GM23248 (cell line): ENCODE data around the gene SGF29. TPM values are rescaled to one million over a fixed set of nuclear protein-coding genes. Genes with fewer than 3 reads are reported as not detected.

Source experiments
- DNase-seq: peaks from one replicate; pipeline ENCODE4 v3.0.0-alpha.2; 2015
- H2AFZ ChIP-seq: fragments of 200-600 bp; sonication (generic); 2 replicates; pipeline ENCODE4 v1.6.1; 2016; ENCODE audit warnings: antibody characterized with exemption
- H3F3A ChIP-seq: fragments of 200-600 bp; sonication (generic); 2 replicates; pipeline ENCODE4 v1.6.1; 2016; ENCODE audit warnings: mild to moderate bottlenecking, antibody characterized with exemption, mixed run types; ENCODE audit not compliant: insufficient read depth
- H3K27ac ChIP-seq: fragments of 200-600 bp; sonication (generic); 2 replicates; pipeline ENCODE4 v1.5.1; 2016; ENCODE audit warnings: mild to moderate bottlenecking
- H3K27me3 ChIP-seq: fragments of 200-600 bp; sonication (generic); replicated peaks from 2 replicates; pipeline ENCODE4 v1.6.1; 2016; ENCODE audit warnings: mild to moderate bottlenecking; ENCODE audit not compliant: insufficient read depth
- H3K36me3 ChIP-seq: fragments of 200-600 bp; sonication (generic); 2 replicates; pipeline ENCODE4 v1.6.1; 2016; ENCODE audit warnings: low read depth, mild to moderate bottlenecking
- H3K4me1 ChIP-seq: fragments of 200-600 bp; sonication (generic); 2 replicates; pipeline ENCODE4 v1.6.1; 2016; ENCODE audit warnings: mild to moderate bottlenecking; ENCODE audit not compliant: insufficient read depth
- H3K4me2 ChIP-seq: fragments of 200-600 bp; sonication (generic); one replicate; pipeline ENCODE4 v1.6.1; 2016; ENCODE audit warnings: mild to moderate bottlenecking; ENCODE audit not compliant: unreplicated experiment
- H3K4me3 ChIP-seq: fragments of 200-600 bp; sonication (generic); 2 replicates; pipeline ENCODE4 v1.5.1; 2016; ENCODE audit warnings: mild to moderate bottlenecking
- H3K79me2 ChIP-seq: fragments of 200-600 bp; sonication (generic); 2 replicates; pipeline ENCODE4 v1.6.1; 2016; ENCODE audit warnings: mild to moderate bottlenecking; ENCODE audit not compliant: insufficient read depth
- H3K9ac ChIP-seq: fragments of 200-600 bp; sonication (generic); 2 replicates; pipeline ENCODE4 v1.6.1; 2016; ENCODE audit warnings: mild to moderate bottlenecking
- H3K9me2 ChIP-seq: fragments of 200-600 bp; sonication (generic); 2 replicates; pipeline ENCODE4 v1.6.1; 2016; ENCODE audit warnings: mixed run types, mild to moderate bottlenecking, moderate library complexity; ENCODE audit not compliant: insufficient read depth
- H3K9me3 ChIP-seq: fragments of 200-600 bp; sonication (generic); one replicate; pipeline ENCODE4 v1.6.1; 2017; ENCODE audit warnings: low read depth
- H4K20me1 ChIP-seq: fragments of 200-600 bp; sonication (generic); 2 replicates; pipeline ENCODE4 v1.6.0; 2016; ENCODE audit not compliant: insufficient read depth
- EZH2 ChIP-seq: fragments of 200-600 bp; sonication (generic); IDR thresholded peaks from 2 replicates; pipeline ENCODE4 v1.6.1; 2018; ENCODE audit warnings: antibody characterized with exemption, mild to moderate bottlenecking; ENCODE audit not compliant: insufficient read depth, poor library complexity, severe bottlenecking
- EZH2phosphoT487 ChIP-seq: fragments of 200-600 bp; sonication (generic); IDR thresholded peaks from 2 replicates; pipeline ENCODE4 v1.6.1; 2018; ENCODE audit warnings: antibody characterized with exemption, moderate library complexity, mild to moderate bottlenecking, low read depth; ENCODE audit not compliant: insufficient read depth
- WGBS, 2 experiments: methylation state at CpG; one replicate each; pipeline ENCODE4 v1.1.6; 2015 to 2017; ENCODE audit warnings: low lambda C conversion rate in 2 of 2, low coverage in 1 of 2; ENCODE audit errors: missing lambda C conversion rate in 2 of 2; 5-methylcytosine and 5-hydroxymethylcytosine counted together
- in situ Hi-C: fragments of 300-500 bp; cut with MboI; formaldehyde crosslinking; loops from 2 replicates; pipeline ENCODE4 v1.15.0; 2020
- polyA plus RNA-seq: library from polyadenylated mRNA; unstranded; fragments of >200 nt; fragmentation: Nextera tagmentation; extraction: Ambion mirVana; gene quantifications from 2 replicates; pipeline ENCODE4 v1.2.1, GENCODE V29; 2016
- total RNA-seq: library from RNA; depleted of rRNA; stranded (reverse); fragments of >200 nt; shearing (Covaris generic); gene quantifications from 2 replicates; pipeline ENCODE4 v1.2.3, GENCODE V29; 2014

The SGF29 gene
- total and polyA plus RNA-seq, 2 experiments from 2014 or later, result 6.3 to 9.9 TPM

DNA sequence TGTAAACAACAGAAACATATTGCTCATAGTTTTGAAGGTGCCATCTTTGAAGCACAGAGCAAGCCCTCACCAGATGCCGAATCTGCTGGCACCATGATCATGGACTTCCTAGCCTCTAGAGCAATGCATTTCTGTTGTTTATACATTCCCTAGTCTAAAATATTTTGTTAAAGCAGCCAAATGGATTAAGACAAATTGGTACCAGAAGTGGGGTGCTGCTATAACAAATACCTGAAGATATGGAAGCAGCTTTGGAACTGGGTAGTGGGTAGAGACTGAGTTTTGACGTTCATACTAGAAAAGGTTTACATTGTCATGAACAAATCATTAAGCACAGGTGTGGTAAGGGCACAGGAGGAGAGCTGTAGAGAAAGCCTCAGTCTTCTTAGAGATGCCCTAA lies 13.6 kb downstream of the SGF29 start:
- no peak for TF ChIP-seq EZH2
- no peak for TF ChIP-seq EZH2phosphoT487

DNA sequence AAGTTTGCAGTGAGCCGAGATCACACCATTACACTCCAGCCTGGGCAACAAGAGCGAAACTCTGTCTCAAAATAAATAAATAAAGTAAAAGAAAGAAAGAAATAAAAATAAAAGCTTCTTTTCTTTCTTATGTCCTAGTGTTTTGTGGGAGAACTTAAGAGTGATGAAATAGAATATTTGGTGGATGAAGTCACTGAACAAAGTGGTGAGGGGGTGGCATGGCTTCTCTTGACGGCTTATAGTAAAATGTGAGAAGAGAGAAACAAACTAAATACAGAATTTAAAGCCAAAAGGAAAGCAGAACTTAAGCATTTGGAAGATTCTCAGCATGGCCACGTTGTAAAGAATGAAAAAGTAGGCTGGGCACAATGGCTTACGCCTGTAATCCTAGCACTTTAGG lies 15.3 kb downstream of the SGF29 start:
- H3K79me2 ChIP-seq, result no peaks in the 10 kb centered on the region; the same call in 1 of the 2 replicates
- no peak overlapping the region for H3K27ac ChIP-seq
- WGBS, 2 experiments, result 78 to 79% methylated on average over 5 of the region's 5 CpGs
- no peaks in the 10 kb centered on the region for H3F3A ChIP-seq
- H3K27me3 ChIP-seq, result no peaks in the 10 kb centered on the region
- no peak overlapping the region for H3K9ac ChIP-seq
- no peak overlapping the region for H3K4me2 ChIP-seq
- peak; percentile 57 for DNase-seq
- TF ChIP-seq EZH2phosphoT487, result no peak
- TF ChIP-seq EZH2, result no peak
- H3K36me3 ChIP-seq, result no peaks in the 10 kb centered on the region
- H3K4me3 ChIP-seq, result no peak overlapping the region
- H3K9me3 ChIP-seq, result no peaks in the 10 kb centered on the region
- H3K9me2 ChIP-seq, result no peaks in the 10 kb centered on the region
- no peak overlapping the region for H2AFZ ChIP-seq
- no peaks in the 10 kb centered on the region for H3K4me1 ChIP-seq
- H4K20me1 ChIP-seq, result no peaks in the 10 kb centered on the region
- in situ Hi-C loops, result no loop called here

More for the DNA sequence above, 13.6 kb downstream of the SGF29 start:
- Histone ChIP-seq H3K9ac (no peak overlapping the region), H3K27ac (no peak overlapping the region), H3F3A (no peaks in the 10 kb centered on the region), H2AFZ (no peak overlapping the region), H3K9me3 (no peaks in the 10 kb centered on the region), H4K20me1 (no peaks in the 10 kb centered on the region), H3K27me3 (no peaks in the 10 kb centered on the region), H3K9me2 (no peaks in the 10 kb centered on the region), H3K79me2 (no peaks in the 10 kb centered on the region; the same call in 1 of the 2 replicates), H3K4me3 (no peak overlapping the region), H3K4me2 (no peak overlapping the region), H3K4me1 (no peaks in the 10 kb centered on the region), H3K36me3 (no peaks in the 10 kb centered on the region)
- DNase-seq, result no peak
- in situ Hi-C loops, result no loop called here
- WGBS, 2 experiments, result 95 to 100% methylated on average over 2 of the region's 2 CpGs

GRCh38 chr16:28569968-28570752 lies 16.4 kb downstream of the SGF29 start:
- Histone ChIP-seq H3F3A (no peaks in the 10 kb centered on the region), H3K79me2 (no peaks in the 10 kb centered on the region), H3K4me3 (no peak overlapping the region), H3K9me2 (no peaks in the 10 kb centered on the region), H3K27me3 (no peaks in the 10 kb centered on the region), H3K9me3 (no peaks in the 10 kb centered on the region), H2AFZ (no peak overlapping the region), H3K27ac (no peak overlapping the region), H3K9ac (no peak overlapping the region), H4K20me1 (no peaks in the 10 kb centered on the region), H3K4me1 (no peaks in the 10 kb centered on the region), H3K4me2 (no peak overlapping the region), H3K36me3 (no peaks in the 10 kb centered on the region)
- TF ChIP-seq EZH2 (no peak), EZH2phosphoT487 (no peak)
- whole genome bisulfite sequencing, 2 experiments, result 98 to 99% methylated on average over 4 of the region's 4 CpGs
- in situ Hi-C loops, result loop anchor here (10.0 kb wide), 1 partner anchor 55 kb away; no protein-coding TSS in a partner anchor
- no peak for DNase-seq

GRCh38 chr16:28572696-28573510 lies 19.2 kb downstream of the SGF29 start:
- Histone ChIP-seq H3K4me1 (no peaks in the 10 kb centered on the region), H3K9ac (no peak overlapping the region; the same call in 1 of the 2 replicates), H4K20me1 (no peaks in the 10 kb centered on the region), H3K9me3 (no peaks in the 10 kb centered on the region), H3K36me3 (no peaks in the 10 kb centered on the region), H3K9me2 (no peaks in the 10 kb centered on the region), H2AFZ (no peak overlapping the region), H3K4me2 (no peak overlapping the region), H3K27ac (no peak overlapping the region), H3K79me2 (no peaks in the 10 kb centered on the region), H3K4me3 (no peak overlapping the region), H3F3A (no peaks in the 10 kb centered on the region), H3K27me3 (no peaks in the 10 kb centered on the region)
- 34 to 36% methylated on average over 15 of the region's 15 CpGs for WGBS, 2 experiments
- in situ Hi-C loops, result loop anchor here (10.0 kb wide), 1 partner anchor 52 kb away; no protein-coding TSS in a partner anchor
- DNase-seq, result peak; percentile 19
- TF ChIP-seq EZH2 (no peak), EZH2phosphoT487 (no peak)
